HG03442 (cell line): ENCODE data around the gene LINC01488.

Source experiments
- ATAC-seq: cut with Tn5 transposase; IDR thresholded peaks from one replicate; pipeline ENCODE4 v1.9.1; 2021; ENCODE audit warnings: mild to moderate bottlenecking, moderate library complexity; ENCODE audit not compliant: unreplicated experiment

The LINC01488 gene

GRCh38 chr11:69444381-69445130 lies 36.9 kb upstream of the LINC01488 start:
- ATAC-seq = no peak

- ATAC-seq = no peak
Observed at GRCh38 chr11:69445131-69445470, 36.4 kb upstream of the LINC01488 start.

GRCh38 chr11:69446108-69446507 lies 35.4 kb upstream of the LINC01488 start:
- ATAC-seq = no peak

- ATAC-seq = no peak
Observed at GRCh38 chr11:69447786-69448185, 33.7 kb upstream of the LINC01488 start.

GRCh38 chr11:69448471-69449284 lies 32.8 kb upstream of the LINC01488 start:
- no peak for ATAC-seq

- no peak for ATAC-seq
Observed at GRCh38 chr11:69449320-69450063, 32.0 kb upstream of the LINC01488 start.

GRCh38 chr11:69450064-69450856 lies 31.2 kb upstream of the LINC01488 start:
- ATAC-seq = no peak

GRCh38 chr11:69450857-69451220 lies 30.6 kb upstream of the LINC01488 start:
- ATAC-seq = no peak

GRCh38 chr11:69451289-69451688 lies 30.2 kb upstream of the LINC01488 start:
- ATAC-seq = no peak

GRCh38 chr11:69452206-69452987 lies 29.1 kb upstream of the LINC01488 start:
- ATAC-seq = no peak

- ATAC-seq = no peak
Observed at GRCh38 chr11:69453151-69453550, 28.3 kb upstream of the LINC01488 start.

GRCh38 chr11:69454018-69454417 lies 27.4 kb upstream of the LINC01488 start:
- no peak for ATAC-seq

- ATAC-seq = no peak
Observed at GRCh38 chr11:69455969-69456368, 25.5 kb upstream of the LINC01488 start.

- no peak for ATAC-seq
Observed at GRCh38 chr11:69456712-69457111, 24.8 kb upstream of the LINC01488 start.

GRCh38 chr11:69459848-69460539 lies 21.5 kb upstream of the LINC01488 start:
- no peak for ATAC-seq

- no peak for ATAC-seq
Observed at GRCh38 chr11:69460540-69461257, 20.8 kb upstream of the LINC01488 start.

- no peak for ATAC-seq
Observed at GRCh38 chr11:69461272-69461962, 20.0 kb upstream of the LINC01488 start.
